Lower lobe of right lung (tissue), 2 donors: ENCODE measurements around the gene PRR5L. TPM values are rescaled to one million over a fixed set of nuclear protein-coding genes. Genes with fewer than 3 reads are reported as not detected.

ENCODE experiments used
- ATAC-seq, 2 donors: fragments of 200-7000 bp; cut with Tn5 transposase; one replicate each; pipeline ENCODE4 v1.9.1; 2020 to 2022; ENCODE audit warnings: mild to moderate bottlenecking in 2 of 2, moderate library complexity in 2 of 2
- DNase-seq: peaks from one replicate; pipeline ENCODE4 v3.0.0-alpha.2; 2020
- H3K27ac ChIP-seq: fragments of 200-600 bp; one replicate; pipeline ENCODE4 v1.8.0; 2022
- H3K27me3 ChIP-seq: fragments of 200-600 bp; one replicate; pipeline ENCODE4 v1.8.0; 2022; ENCODE audit warnings: low read depth
- H3K36me3 ChIP-seq: fragments of 200-600 bp; one replicate; pipeline ENCODE4 v1.8.0; 2022; ENCODE audit warnings: mild to moderate bottlenecking
- H3K4me1 ChIP-seq: fragments of 200-600 bp; one replicate; pipeline ENCODE4 v1.8.0; 2022
- H3K4me3 ChIP-seq: fragments of 200-600 bp; one replicate; pipeline ENCODE4 v1.8.0; 2022; ENCODE audit warnings: mild to moderate bottlenecking
- H3K9me3 ChIP-seq: fragments of 200-600 bp; one replicate; pipeline ENCODE4 v1.8.0; 2022
- intact Hi-C: fragments of 100-400 bp; cut with DNase I; formaldehyde crosslinking; loops from one replicate; pipeline ENCODE4 v1.11.0; 2022
- total RNA-seq: library from RNA; stranded (reverse); fragmentation: NEBNext Ultra II Directional; extraction: Animal tissue kit (Norgen Biotek cat#: 25700); gene quantifications from one replicate; pipeline ENCODE4 v1.2.1, GENCODE V29; 2021
- TF ChIP-seq, protein P1 (sequence below): fragments of 200-600 bp; IDR thresholded peaks from one replicate; pipeline ENCODE4 v1.8.0; 2022; ENCODE audit warnings: antibody characterized with exemption, mild to moderate bottlenecking
- donor health status: DM: no; HTN: yes; CAD: no; lungs with severe emphysema.

Gene PRR5L
- total RNA-seq, 1 donor from 2014 or later = 24.9 TPM

DNA sequence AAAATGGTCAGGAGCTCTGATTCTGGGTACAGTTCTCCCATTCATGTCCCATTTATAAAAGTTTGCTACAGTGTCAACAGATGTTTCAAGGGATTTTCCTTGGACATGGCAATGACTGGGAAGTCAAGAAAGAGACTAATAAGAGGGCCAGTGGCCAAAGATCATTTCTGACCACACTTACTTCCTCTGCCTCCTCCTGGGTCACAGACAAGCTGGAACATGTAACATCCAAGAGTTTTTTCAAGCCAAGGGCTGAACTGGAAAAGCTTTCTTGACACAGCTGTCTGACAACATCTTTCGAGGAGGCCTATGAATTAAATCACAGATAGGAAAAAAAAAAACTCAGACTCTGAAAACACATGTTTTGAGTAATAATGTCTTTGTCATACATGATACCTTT, 15.6 kb upstream of the PRR5L start:
- intact Hi-C loops = no loop called here
- TF ChIP-seq, protein P1, sequence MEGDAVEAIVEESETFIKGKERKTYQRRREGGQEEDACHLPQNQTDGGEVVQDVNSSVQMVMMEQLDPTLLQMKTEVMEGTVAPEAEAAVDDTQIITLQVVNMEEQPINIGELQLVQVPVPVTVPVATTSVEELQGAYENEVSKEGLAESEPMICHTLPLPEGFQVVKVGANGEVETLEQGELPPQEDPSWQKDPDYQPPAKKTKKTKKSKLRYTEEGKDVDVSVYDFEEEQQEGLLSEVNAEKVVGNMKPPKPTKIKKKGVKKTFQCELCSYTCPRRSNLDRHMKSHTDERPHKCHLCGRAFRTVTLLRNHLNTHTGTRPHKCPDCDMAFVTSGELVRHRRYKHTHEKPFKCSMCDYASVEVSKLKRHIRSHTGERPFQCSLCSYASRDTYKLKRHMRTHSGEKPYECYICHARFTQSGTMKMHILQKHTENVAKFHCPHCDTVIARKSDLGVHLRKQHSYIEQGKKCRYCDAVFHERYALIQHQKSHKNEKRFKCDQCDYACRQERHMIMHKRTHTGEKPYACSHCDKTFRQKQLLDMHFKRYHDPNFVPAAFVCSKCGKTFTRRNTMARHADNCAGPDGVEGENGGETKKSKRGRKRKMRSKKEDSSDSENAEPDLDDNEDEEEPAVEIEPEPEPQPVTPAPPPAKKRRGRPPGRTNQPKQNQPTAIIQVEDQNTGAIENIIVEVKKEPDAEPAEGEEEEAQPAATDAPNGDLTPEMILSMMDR = no peak
- ATAC-seq (no peak), DNase-seq (no peak)
- Histone ChIP-seq H3K4me3 (no peak overlapping the region), H3K27me3 (no peaks in the 10 kb centered on the region), H3K9me3 (no peaks in the 10 kb centered on the region), H3K36me3 (peaks cover 49% of the 10 kb centered on the region), H3K27ac (no peak overlapping the region), H3K4me1 (peaks cover 6% of the 10 kb centered on the region)

DNA sequence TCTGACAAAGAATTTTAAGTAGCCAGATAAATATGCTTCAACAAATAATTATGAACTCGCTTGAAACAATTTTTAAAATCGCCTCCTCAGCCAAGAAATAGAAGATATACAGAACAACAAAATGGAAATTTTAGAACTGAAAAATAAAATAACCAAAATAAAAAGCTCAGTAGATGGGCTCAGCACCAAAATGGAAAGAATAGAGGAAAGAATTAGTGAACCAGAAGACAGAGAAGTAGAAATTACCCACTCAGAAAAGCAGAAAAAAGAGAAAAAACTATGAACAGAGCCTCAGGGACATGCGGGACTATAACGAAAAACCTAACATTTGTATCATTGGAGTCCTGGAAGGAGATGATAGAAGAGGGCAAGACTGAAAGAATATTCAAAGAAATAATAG, 14.2 kb upstream of the PRR5L start:
- TF ChIP-seq, protein P1 = no peak
- Histone ChIP-seq H3K4me3 (no peak overlapping the region), H3K36me3 (peaks cover 35% of the 10 kb centered on the region), H3K27ac (no peak overlapping the region), H3K27me3 (no peaks in the 10 kb centered on the region), H3K4me1 (peaks cover 6% of the 10 kb centered on the region), H3K9me3 (no peaks in the 10 kb centered on the region)
- intact Hi-C loops = no loop called here
- ATAC-seq (no peak), DNase-seq (no peak)

DNA sequence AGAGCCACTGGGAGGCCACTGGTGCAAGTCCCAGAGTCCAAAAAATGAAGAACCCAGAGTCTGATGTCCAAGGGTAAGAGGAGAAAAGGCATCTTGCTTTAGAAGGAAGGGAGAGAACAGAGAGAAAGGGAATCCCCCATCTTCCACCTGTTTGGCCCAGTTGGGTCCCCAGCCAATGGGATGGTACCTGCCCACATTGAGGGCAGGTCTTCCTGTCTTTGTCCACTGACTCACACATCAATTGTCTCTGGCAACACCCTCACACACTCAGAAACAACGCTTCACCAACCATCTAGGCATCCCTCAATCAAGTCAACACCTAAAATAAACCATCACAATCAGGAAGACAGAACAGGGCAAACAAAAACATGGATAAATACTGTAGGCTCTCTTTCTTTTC, 13.2 kb upstream of the PRR5L start:
- TF ChIP-seq, protein P1 = no peak
- H3K4me3 ChIP-seq = no peak overlapping the region
- peaks cover 25% of the 10 kb centered on the region for H3K36me3 ChIP-seq
- intact Hi-C loops = no loop called here
- no peak overlapping the region for H3K27ac ChIP-seq
- H3K9me3 ChIP-seq = no peaks in the 10 kb centered on the region
- H3K27me3 ChIP-seq = no peaks in the 10 kb centered on the region
- no peak for ATAC-seq
- DNase-seq = no peak
- H3K4me1 ChIP-seq = peaks cover 9% of the 10 kb centered on the region

DNA sequence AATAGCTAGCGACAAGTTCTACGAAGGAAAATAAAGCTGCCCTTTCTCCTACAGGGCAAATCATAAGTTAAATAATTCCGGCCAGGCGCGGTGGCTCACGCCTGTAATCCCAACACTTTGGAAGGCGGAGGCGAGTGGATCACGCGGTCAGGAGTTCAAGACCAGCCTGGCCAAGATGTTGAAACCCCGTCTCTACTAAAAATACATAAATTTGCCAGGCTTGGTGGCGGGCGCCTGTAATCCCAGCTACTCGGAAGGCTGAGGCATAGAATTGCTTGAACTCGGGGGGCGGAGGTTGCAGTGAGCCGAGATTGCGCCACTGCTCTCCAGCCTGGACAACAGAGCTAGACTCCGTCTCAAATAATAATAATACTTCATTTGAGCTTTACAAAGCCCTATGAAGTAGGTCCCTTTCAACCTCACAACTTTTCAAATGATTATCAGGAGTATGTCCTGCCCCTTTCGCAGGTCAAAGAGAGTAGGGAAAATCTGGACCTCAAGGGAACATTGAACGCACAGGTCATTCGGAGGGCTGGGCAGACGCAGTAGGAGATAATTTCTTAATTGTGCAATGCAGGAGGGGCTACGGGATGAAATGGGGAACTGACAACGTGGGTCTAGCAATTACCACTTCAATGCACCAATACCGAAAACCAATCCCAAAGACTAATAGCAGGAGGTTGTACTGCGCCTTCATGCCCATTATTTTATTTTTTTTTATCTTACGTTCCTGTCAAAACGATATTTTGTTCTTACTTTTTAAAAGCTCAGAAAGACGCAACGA, 7.5 kb upstream of the PRR5L start:
- H3K4me1 ChIP-seq = peaks cover 25% of the 10 kb centered on the region
- no peak for DNase-seq
- H3K9me3 ChIP-seq = no peaks in the 10 kb centered on the region
- H3K27me3 ChIP-seq = no peaks in the 10 kb centered on the region
- TF ChIP-seq, protein P1 = no peak
- peak; percentile 34 to 54 for ATAC-seq
- H3K27ac ChIP-seq = peak overlapping the region; percentile 83
- no peaks in the 10 kb centered on the region for H3K36me3 ChIP-seq
- H3K4me3 ChIP-seq = peak overlapping the region; percentile 94
- intact Hi-C loops = no loop called here

DNA sequence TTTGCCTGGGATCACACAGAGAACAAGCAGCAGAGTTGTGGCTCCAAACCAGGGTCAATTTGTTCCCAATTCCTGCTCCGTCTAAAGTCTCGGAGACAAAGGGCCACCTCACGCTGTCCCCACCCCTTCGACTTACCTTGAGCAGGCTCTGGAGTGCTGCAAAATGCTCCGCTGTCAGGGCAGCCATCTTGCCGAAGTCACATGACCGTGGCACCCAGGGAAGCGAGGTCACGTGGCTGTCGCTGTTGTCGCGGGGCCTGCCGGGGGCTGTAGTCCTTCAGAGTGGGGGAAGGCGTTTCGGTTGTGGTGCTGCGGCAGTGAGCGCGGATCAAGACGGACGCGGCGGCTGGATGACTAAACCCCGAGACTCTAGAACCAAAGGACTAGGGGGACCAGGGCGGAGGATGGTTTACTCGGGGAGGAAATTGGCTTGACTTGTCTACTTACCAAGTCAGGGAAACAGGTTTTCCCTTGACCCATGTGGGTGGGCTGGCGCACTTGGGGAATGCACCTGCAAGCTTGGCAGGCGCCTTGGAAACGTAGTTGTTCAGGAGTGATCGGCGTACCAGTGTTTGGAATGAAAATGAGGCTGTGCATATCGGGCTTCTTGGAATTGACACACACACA, 6.7 kb upstream of the PRR5L start, which contains the start of gene COMMD9:
Gene COMMD9 (minus strand): TSS at position 199 of the 627 bp plus-strand sequence. CDS start 12 bp downstream, at position 187.
- ATAC-seq (peak; percentile 98 to 99), DNase-seq (peak; percentile 97)
- Histone ChIP-seq H3K4me3 (peak within 1 kb of the TSS; percentile 94), H3K4me1 (peaks cover 25% of the 10 kb centered on the region), H3K36me3 (no peaks in the 10 kb centered on the region), H3K27me3 (no peaks in the 10 kb centered on the region), H3K27ac (peak within 1 kb of the TSS; percentile 83), H3K9me3 (no peaks in the 10 kb centered on the region)
- intact Hi-C loops = no loop called here
- TF ChIP-seq, protein P1 = no peak
